GM18858 (cell line): Measurements from ENCODE around the gene CARM1.

ENCODE experiments used
- ATAC-seq: cut with Tn5 transposase; IDR thresholded peaks from one replicate; pipeline ENCODE4 v1.9.1; 2021; ENCODE audit not compliant: unreplicated experiment

CARM1 gene

DNA sequence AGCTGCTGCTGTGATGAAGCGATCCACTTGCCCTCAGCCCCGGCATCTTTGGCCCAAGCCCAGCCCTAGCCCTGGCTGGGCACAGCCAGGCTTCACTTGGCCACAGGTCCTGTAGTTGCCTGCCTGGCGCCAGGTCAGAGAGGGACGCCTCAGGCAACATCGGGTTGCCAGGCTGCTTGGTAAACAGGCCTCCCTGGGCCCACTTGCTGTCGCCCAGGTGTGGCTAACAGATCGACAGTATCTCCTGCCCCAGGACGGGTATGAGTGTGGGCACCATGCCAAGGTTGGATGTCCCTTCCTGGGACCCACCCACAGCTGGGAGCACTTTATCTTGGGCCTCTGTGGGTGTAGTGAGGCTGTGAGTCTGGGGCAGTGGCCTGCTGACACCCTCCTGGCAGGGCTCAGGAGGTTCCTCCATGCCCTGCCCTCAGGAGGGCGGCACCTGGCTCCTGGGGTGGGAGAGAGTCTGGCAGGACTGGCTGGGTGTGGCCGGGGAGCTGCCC is 27.8 kb downstream of the CARM1 start:
- ATAC-seq = no peak

DNA sequence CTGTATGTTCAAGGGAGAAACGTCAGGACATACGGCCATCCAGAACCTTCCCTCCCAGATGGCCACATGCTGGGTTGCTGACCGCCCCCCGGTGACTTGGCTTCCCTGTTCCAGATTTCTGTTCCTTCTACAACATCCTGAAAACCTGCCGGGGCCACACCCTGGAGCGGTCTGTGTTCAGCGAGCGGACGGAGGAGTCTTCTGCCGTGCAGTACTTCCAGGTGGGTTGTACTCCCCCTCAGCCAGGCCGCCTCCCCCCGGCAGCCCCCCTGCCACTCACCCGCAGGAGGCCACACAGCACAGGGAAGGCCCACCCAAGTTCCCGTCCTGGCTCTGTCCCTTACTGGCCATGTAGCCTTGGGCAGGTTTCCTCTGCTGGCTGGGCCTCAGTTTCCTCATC is 36.6 kb downstream of the CARM1 start:
- no peak for ATAC-seq

DNA sequence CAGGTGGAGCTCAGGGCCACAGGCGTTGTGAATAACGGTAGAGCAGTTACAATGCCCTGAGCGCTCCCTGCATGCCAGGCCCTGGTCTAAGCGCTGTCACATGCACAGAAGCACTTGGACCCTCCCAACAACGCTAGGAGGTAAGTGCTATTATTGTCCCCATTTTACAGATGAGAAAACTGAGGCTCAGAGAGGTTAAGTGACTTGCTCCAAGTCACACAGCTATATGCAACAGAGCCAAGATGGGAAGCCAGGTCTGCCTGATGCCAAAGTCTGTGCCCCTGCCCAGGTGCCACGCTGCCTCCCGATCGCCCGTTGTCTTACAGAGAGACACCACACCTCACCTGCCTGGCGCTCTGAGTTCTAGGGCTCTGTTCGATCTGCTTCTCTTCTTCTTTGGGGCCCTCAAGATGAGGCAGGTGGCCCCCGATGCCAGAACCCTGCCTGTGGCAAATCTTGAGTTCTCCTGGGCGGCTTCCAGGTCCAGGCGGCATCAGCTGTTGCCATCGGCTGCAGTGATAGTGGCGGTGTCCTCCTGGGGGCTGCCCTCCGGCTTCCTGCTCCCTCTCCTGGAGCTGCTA is 37.1 kb downstream of the CARM1 start:
- no peak for ATAC-seq

DNA sequence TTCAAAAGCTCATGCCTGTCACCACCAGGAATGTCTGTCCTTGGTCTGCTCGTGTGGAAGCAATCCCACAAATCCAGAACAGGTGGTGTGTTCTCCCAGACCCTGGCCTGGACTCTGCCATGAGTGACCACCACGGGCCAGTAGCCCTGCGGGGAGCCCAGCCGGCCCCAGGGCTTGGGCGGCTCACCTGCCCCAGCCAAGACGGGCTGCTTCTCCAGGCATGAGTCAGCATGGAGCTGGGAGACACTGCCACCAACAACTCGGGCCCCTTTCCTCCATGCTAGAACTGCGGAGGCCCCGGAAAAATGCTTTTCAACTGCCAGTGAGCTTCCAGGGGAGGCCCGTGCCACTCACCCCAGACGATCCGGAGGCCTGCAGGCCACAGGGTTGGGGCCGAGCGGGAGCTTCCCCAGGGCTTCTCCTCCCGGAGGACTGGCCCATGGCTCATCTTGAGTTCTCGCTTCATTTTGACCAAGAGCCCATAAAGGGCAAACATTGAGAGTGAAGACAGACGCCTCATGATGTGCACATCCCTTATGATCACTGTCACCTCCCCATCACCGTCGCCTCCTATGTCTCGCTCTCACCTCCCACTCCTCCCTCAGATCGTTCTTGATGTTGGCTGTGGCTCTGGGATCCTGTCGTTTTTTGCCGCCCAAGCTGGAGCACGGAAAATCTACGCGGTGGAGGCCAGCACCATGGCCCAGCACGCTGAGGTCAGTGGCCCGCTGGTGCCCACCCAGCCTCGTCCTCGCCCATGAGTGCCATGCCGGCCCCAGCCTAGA is 40.4 kb downstream of the CARM1 start:
- ATAC-seq = no peak

DNA sequence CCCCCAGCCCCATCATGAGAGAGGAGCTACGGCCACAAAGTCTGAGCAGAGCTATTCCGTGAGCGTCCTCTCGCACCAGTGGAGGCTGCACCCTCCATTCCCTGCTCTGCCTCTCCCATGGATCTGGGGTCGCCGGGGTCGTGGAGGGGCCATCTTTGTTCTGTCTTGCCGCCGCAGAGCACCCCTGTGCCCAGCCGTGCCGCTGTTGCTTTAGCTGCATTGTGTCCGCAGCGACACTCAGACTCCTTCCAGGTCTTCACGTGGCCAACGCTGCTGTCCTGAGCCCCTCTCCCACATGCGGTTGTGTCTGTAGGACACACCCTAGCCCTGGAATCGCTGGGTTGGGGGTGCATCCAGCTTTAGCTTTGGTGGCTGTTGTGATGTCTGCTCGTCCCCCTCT is 41.3 kb downstream of the CARM1 start:
- ATAC-seq = no peak

DNA sequence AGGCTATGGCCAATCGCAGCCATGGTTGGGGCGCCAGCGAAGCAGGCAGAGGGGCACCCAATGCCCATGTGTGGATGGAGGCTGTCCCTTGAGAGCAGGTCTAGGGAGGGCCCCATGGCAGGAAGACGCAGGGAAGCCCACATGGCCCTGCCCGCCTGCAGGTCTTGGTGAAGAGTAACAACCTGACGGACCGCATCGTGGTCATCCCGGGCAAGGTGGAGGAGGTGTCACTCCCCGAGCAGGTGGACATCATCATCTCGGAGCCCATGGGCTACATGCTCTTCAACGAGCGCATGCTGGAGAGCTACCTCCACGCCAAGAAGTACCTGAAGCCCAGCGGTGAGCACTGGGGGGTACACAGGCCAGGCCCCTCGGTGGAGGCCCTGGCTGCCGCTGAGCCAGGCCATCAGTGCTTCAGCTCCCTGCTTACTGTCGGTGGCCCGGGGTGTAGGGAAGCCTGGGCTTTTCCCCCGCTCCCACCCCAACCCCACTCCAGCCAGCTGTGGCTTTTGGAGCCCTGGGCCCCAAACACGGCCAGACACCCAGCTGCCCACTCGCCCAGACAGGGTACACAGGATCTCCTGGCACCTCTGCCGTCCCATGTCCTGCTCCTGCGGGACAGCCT is 42.5 kb downstream of the CARM1 start:
- no peak for ATAC-seq

DNA sequence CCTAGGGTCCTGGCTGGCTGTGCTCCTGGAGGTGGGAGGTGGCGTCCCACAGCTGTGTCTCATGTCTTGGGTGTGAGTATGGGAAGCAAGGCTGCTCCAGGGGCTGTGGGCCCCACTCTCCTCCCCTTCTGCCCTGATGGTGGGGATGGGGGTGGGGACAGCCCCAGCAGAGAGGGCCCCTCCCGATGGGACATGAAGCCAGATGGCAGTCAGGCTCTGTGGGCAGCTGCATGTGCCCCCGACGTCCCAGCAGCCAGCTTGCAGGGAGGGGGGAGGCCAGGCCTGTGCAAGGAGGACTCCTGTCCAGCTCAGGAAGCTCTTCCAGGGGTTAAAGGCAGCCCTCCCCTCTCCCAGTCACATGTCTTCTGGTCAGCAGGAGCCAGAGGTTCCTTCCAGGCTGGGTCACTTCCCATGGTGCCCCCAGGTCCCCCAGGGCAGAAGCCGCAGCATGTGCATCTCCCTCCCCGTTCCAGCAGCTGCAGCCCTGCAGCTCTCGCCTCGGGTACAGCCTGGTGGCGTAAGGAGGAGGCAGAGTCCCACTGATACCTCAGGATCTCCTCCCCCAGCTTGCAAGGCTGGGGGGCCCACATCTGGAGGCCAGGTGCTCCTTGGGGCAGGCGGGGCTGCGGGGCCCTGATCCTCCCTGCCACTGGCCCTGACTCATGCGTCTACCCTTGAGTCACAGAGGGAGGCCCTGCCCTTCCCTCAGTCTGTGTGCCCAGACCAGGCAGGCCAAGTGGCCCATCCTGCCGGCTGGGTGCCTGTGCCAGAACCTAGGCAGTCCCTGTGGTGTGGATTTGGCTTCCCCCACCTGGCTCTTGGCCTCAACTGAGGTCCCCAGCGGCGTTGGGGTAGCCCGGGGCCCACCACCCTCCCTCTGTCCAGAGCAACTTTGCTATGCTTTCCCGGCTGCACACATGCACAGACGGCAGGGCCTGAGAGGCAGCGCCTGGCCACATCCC is 44.1 kb downstream of the CARM1 start:
- no peak for ATAC-seq

DNA sequence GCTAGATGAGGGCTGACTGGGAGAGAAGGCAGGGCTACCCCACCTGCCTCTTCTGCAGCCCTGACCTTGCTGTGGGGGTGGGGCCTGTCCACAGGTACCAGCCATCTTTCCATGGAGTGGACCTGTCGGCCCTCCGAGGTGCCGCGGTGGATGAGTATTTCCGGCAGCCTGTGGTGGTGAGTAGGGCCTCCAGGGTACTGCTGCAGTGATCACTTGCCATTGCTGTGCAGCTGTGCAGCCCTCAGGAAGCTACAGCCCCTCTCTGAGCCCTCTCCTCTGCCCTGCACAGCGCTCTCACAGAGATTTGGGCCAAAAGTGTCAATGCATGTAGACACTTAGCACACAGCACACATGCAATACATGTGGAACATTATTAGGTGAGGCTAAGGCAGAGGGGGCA is 45.2 kb downstream of the CARM1 start:
- ATAC-seq = no peak

DNA sequence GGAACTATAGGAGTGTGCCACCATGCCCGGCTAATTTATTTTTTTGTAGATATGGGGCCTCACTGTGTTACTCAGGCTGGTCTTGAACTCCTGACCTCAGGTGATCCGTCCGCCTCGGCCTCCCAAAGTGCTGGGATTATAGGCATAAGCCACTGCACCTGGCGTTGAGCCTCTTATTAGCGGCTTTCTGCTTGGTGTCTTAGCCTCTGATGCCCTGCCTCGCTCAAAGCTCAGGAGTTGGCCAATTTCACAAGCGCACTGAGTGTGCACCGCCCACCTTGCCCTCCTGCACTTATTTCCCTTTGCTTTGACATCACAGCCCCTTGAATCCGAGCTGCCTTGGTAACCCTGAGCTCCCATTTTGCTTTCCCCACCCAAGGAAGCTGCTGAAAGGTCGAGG is 47.0 kb downstream of the CARM1 start:
- no peak for ATAC-seq

DNA sequence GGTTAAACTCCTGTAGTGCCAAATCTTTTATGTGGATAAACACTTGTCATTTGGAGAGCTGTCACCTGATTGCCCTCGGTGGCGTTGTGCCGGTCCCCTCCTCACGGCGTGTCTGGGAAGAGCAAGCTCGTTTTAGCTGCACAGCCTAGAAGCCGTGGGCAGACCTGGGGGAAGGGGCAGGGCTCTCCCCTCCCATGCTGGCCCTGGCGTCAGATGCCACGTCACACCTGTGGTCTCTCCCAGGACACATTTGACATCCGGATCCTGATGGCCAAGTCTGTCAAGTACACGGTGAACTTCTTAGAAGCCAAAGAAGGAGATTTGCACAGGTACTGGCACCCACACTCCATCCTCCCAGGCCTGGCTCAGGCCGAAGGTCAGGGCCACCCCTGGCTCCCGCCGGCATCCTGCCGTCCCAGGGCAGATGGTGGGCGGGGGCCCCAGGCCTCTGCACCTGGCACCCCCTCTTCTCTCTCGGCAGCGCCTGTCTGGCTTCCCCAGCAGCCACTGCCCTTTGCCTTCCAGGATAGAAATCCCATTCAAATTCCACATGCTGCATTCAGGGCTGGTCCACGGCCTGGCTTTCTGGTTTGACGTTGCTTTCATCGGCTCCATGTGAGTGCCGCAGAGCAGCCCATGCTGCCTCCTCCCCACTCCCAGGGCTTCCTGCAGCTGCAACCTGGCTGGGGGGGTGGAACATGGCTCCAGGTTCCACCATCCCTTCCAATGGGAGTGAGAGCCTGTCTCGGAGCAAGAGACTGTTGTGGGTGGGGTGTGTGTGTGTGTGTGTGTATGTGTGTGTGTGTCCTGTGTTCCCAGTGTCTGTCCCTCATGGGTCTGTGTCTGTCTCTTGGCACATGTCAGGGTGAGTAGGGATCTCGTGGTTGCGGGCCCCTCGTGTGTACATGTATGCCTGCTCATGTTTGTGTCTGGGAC is 48.3 kb downstream of the CARM1 start:
- no peak for ATAC-seq

DNA sequence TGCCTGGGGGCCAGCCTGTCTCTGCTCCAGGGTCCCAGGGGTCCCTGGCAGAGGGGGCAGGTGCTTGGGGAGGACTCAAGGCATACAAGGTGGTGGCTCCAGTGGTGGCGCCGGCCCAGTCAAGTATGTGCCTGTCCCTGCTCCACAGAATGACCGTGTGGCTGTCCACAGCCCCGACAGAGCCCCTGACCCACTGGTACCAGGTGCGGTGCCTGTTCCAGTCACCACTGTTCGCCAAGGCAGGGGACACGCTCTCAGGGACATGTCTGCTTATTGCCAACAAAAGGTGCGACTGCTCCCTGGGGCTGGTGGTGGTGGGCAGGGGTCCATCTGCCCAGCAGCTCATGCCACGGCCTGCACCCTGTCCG is 48.9 kb downstream of the CARM1 start:
- no peak for ATAC-seq

DNA sequence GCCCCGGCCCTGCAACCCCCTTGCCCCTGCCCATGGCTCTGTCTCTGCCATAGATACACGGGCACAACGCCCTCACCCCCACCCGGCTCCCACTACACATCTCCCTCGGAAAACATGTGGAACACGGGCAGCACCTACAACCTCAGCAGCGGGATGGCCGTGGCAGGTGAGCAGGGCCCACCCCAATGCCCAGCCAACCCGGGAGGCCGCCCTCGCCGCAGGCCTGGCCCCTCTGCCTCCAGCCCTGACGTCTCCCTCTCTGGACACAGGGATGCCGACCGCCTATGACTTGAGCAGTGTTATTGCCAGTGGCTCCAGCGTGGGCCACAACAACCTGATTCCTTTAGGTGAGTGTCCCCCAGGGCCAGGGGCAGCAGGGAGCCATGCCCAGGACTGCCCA is 49.4 kb downstream of the CARM1 start:
- ATAC-seq = no peak

DNA sequence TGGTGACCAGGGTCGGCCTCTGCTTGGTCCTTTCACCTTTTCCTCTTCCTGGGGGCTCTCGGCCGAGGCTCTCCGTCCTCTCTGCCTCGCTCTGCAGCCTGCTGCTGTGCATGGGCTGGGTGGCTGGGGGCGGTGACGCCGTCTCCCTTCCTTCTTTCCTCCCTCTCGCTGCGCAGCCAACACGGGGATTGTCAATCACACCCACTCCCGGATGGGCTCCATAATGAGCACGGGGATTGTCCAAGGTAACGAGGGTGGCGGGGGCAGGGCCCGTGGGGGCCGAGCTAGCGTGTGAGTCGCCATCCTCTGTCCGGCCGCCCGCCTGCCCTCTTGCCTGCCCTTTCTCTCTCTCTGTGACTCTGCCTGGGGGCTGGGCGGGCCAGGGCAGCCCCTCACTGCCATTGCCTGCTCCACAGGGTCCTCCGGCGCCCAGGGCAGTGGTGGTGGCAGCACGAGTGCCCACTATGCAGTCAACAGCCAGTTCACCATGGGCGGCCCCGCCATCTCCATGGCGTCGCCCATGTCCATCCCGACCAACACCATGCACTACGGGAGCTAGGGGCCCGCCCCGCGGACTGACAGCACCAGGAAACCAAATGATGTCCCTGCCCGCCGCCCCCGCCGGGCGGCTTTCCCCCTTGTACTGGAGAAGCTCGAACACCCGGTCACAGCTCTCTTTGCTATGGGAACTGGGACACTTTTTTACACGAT is 50.0 kb downstream of the CARM1 start:
- ATAC-seq = no peak

DNA sequence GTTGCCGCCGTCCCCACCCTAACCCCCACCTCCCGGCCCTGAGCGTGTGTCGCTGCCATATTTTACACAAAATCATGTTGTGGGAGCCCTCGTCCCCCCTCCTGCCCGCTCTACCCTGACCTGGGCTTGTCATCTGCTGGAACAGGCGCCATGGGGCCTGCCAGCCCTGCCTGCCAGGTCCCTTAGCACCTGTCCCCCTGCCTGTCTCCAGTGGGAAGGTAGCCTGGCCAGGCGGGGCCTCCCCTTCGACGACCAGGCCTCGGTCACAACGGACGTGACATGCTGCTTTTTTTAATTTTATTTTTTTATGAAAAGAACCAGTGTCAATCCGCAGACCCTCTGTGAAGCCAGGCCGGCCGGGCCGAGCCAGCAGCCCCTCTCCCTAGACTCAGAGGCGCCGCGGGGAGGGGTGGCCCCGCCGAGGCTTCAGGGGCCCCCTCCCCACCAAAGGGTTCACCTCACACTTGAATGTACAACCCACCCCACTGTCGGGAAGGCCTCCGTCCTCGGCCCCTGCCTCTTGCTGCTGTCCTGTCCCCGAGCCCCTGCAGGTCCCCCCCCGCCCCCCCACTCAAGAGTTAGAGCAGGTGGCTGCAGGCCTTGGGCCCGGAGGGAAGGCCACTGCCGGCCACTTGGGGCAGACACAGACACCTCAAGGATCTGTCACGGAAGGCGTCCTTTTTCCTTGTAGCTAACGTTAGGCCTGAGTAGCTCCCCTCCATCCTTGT is 50.7 kb downstream of the CARM1 start:
- no peak for ATAC-seq

DNA sequence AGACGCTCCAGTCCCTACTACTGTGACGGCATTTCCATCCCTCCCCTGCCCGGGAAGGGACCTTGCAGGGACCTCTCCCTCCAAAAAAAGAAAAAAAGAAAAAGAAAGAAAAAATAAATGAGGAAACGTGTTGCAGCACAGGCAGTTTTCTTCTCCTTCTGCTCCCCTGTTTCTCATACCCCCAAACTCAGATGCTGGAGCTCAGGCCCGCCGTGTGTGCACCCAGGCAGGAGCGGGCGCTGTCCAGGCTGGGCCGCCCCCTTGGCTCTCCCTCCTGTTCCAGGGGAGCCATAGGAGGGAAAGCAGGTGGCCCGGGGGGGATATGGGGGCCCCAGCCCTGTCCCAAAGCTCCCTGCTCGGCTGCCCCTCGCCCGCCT is 51.3 kb downstream of the CARM1 start:
- no peak for ATAC-seq

DNA sequence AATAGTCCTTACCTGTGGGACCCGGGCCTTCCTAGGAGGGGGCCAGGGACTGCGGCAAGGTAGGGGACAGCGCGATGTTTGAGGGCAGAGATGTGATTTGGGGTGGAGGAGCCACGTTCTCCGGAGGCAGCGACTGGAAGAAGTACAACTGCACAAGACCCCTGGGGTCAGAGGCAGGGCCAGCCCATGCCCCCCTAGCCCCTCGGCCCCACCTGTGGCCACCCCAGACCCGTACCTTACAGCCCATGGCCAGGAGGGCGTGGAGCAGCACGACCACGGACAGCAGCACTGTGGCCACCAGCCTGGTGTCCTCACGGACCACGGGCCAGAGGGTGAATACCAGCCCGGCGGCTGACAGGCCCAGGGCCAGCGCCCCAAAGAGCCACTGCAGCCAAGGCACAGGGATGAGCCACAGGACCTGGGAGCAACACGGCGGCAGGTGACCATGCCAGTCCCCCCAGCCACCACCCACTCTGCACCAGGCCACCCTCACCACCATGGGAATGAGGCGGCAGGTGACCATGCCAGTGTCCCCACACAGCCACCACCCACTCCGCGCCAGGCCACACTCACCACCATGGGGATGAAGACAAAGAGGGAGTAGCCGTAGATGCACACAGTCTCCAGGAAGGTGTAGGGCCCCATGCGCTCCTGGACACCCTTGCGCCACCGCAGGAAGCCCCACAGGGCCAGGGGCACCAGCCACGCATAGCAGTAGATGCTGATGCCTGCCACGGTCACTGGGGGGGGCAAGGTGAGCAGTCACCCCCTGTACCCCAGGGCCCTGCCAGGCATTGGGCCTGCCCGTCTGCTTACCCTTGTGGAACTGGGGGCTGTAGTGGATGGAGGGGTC is 52.1 kb downstream of the CARM1 start:
- ATAC-seq = no peak

DNA sequence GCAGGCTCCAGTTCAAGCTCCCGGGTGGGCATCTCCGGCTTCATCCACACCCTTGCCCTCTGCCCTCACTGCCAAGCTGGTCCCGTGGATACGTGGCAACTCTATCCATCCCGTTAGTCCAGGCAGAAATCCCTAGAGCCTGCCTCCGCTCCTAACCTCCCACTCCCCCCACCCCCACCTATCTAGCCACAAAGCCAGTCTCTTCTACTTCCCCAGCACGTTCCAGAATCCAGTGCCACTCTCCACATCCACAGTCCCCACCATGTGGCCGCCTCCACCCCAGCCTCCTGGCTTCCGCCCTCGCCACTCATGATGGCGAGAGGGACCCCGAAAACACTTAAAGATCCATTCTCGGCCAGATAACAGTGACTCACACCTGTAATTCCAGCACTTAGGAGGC is 53.2 kb downstream of the CARM1 start:
- no peak for ATAC-seq
